GM12878 (cell line): ENCODE results near the gene SERPINB6. TPM values are rescaled to one million over a fixed set of nuclear protein-coding genes. Genes with fewer than 3 reads are reported as not detected.
"Not testable (repeated sequence)": the region's sequence is repeated elsewhere in the genome, so short reads cannot be mapped to it uniquely, and the experiment has no call there.

Experiments
- ATAC-seq: fragments of 200-7000 bp; cut with Tn5 transposase; 3 replicates; pipeline ENCODE4 v1.9.1; 2020; ENCODE audit warnings: mild to moderate bottlenecking, moderate library complexity
- BruUV-seq: library from RNA; stranded (reverse); fragments of 400-500 nt; replicated peaks from 2 replicates; lab custom pipeline; 2021; lab: Mats Ljungman, UMichigan
- CTCF ChIA-PET: fragments of 300-600 bp; sonication (Branson Sonifier 250); formaldehyde crosslinking; extraction: SDS; loops from one replicate; lab custom pipeline; 2021; ENCODE audit warnings: inconsistent platforms; lab: Yijun Ruan, JAX
- POLR2A ChIA-PET: fragments of 350-600 bp; formaldehyde crosslinking; extraction: SDS; loops from one replicate; lab custom pipeline; 2021; ENCODE audit warnings: inconsistent platforms; lab: Charles Lee
- RAD21 ChIA-PET: fragments of 300-600 bp; sonication (Branson Sonifier 250); formaldehyde crosslinking; loops from one replicate; lab custom pipeline; 2023; ENCODE audit warnings: antibody characterized with exemption; ENCODE audit not compliant: unreplicated experiment; lab: Charles Lee
- SMC1A ChIA-PET: fragments of 300-600 bp; sonication (Branson Sonifier 250); formaldehyde crosslinking; loops from one replicate; lab custom pipeline; 2023; ENCODE audit not compliant: unreplicated experiment, uncharacterized antibody; lab: Charles Lee
- DNase-seq: peaks from one replicate; pipeline ENCODE4 v3.0.0-alpha.2; 2011; ENCODE audit warnings: low read depth, low spot score
- FAIRE-seq: peaks from 3 replicates; lab custom pipeline; 2011; peaks lifted over from hg19 to GRCh38; lab: Jason Lieb, UNC
- H2AFZ ChIP-seq: 2 replicates; pipeline ENCODE4 v1.6.0; 2011; ENCODE audit warnings: low read depth, low read length, control low read depth; ENCODE audit not compliant: control insufficient read depth
- H3K27ac ChIP-seq: 2 replicates; pipeline ENCODE4 v1.5.1; 2011; ENCODE audit warnings: control low read depth; ENCODE audit not compliant: control insufficient read depth, insufficient read depth
- H3K27me3 ChIP-seq, 2 experiments: replicated peaks in 1 of 2; 2 replicates each; pipeline versions ENCODE4 v1.6.0 to v1.6.1; 2011; ENCODE audit warnings: low read length in 1 of 2; ENCODE audit not compliant: control insufficient read depth in 2 of 2, insufficient read depth in 2 of 2
- H3K36me3 ChIP-seq, 2 experiments: 2 replicates each; pipeline ENCODE4 v1.5.1; 2011; ENCODE audit warnings: low read length in 1 of 2; ENCODE audit not compliant: control insufficient read depth in 2 of 2, insufficient read depth in 2 of 2
- H3K4me1 ChIP-seq: 2 replicates; pipeline ENCODE4 v1.6.1; 2011; ENCODE audit warnings: mild to moderate bottlenecking, low read length, moderate library complexity, mixed read lengths; ENCODE audit not compliant: control insufficient read depth, insufficient read depth
- H3K4me2 ChIP-seq: 2 replicates; pipeline ENCODE4 v1.6.0; 2011; ENCODE audit warnings: control low read depth; ENCODE audit not compliant: control insufficient read depth, insufficient read depth
- H3K4me3 ChIP-seq: fragments of 200-600 bp; sonication (generic); 2 replicates; pipeline ENCODE4 v1.5.1; 2016
- H3K79me2 ChIP-seq: 2 replicates; pipeline ENCODE4 v1.6.0; 2011; ENCODE audit warnings: low read length; ENCODE audit not compliant: control insufficient read depth, insufficient read depth
- H3K9ac ChIP-seq: 2 replicates; pipeline ENCODE4 v1.8.0; 2011; ENCODE audit warnings: low read length, control low read depth, mixed read lengths; ENCODE audit not compliant: control insufficient read depth, insufficient read depth
- H3K9me3 ChIP-seq: replicated peaks from 3 replicates; pipeline ENCODE4 v1.5.1; 2011; ENCODE audit warnings: mild to moderate bottlenecking, low read length; ENCODE audit not compliant: control insufficient read depth, insufficient read depth
- H4K20me1 ChIP-seq: 2 replicates; pipeline ENCODE4 v1.6.0; 2011; ENCODE audit not compliant: control insufficient read depth, insufficient read depth
- BMI1 ChIP-seq: fragments of 450-650 bp; IDR thresholded peaks from 2 replicates; pipeline ENCODE4 v1.6.1; 2016; ENCODE audit warnings: mild to moderate bottlenecking, moderate library complexity, borderline replicate concordance
- LARP7 ChIP-seq: fragments of 450-650 bp; IDR thresholded peaks from 2 replicates; pipeline ENCODE4 v1.6.1; 2017; ENCODE audit warnings: mild to moderate bottlenecking
- MEF2B ChIP-seq: fragments of 450-650 bp; IDR thresholded peaks from 2 replicates; pipeline ENCODE4 v1.6.1; 2018; ENCODE audit warnings: mild to moderate bottlenecking, moderate library complexity; ENCODE audit not compliant: partially characterized antibody, poor library complexity, severe bottlenecking
- POLR2A ChIP-seq: IDR thresholded peaks from 2 replicates; pipeline ENCODE4 v1.6.1; 2011; ENCODE audit warnings: low read depth, mild to moderate bottlenecking, low read length
- POLR2AphosphoS5 ChIP-seq: IDR thresholded peaks from 2 replicates; pipeline ENCODE4 v1.6.1; 2011; ENCODE audit warnings: mild to moderate bottlenecking, low read length, inconsistent platforms
- WGBS: methylation state at CpG from one replicate; pipeline ENCODE4 v1.1.6; 2016; ENCODE audit warnings: low lambda C conversion rate; ENCODE audit not compliant: insufficient replicate concordance, insufficient coverage; ENCODE audit errors: missing lambda C conversion rate; 5-methylcytosine and 5-hydroxymethylcytosine counted together
- in situ Hi-C: fragments of 300-500 bp; cut with MboI; formaldehyde crosslinking; loops from 9 replicates; pipeline ENCODE4 v1.14.3; 2018; ENCODE audit warnings: mixed read lengths
- intact Hi-C: fragments of 100-400 bp; cut with micrococcal nuclease; formaldehyde crosslinking; loops from one replicate; pipeline ENCODE4 v1.14.2; 2022; ENCODE audit not compliant: unreplicated experiment
- polyA plus RNA-seq, 11 experiments: library from polyadenylated mRNA; depleted of rRNA in 4 of 11; unstranded in 6 of 11; stranded (reverse) in 5 of 11; fragments of >200 nt; fragmentation: Nextera tagmentation in 4 of 11; fragmentation: Illumina TruSeq in 1 of 11; extraction: Ambion mirVana in 4 of 11; extraction: Trizol in 1 of 11; gene quantifications; 1 replicate in 1 of 11; 2 replicates in 10 of 11; pipeline versions ENCODE4 v1.2.1 to v1.2.3, GENCODE V29; 2011 to 2016; ENCODE audit warnings: inconsistent platforms in 2 of 11, missing spikeins in 2 of 11, low read depth in 1 of 11
- total RNA-seq, 4 experiments: library from RNA; depleted of rRNA in 3 of 4; stranded (reverse); fragments of >200 nt in 3 of 4; fragmentation: Illumina TruSeq in 1 of 4; extraction: Trizol in 1 of 4; gene quantifications; 2 replicates each; pipeline versions ENCODE4 v1.2.1 to v1.2.3, GENCODE V29; 2013 to 2021
- TF ChIP-seq, protein P1 (sequence below): fragments of 450-650 bp; IDR thresholded peaks from 2 replicates; pipeline ENCODE4 v1.6.1; 2016; ENCODE audit warnings: mild to moderate bottlenecking, moderate library complexity, borderline replicate concordance
- TF ChIP-seq, protein P2 (sequence below): fragments of 450-650 bp; conservative IDR thresholded peaks from 2 replicates; pipeline ENCODE4 v1.6.1; 2017; ENCODE audit warnings: mild to moderate bottlenecking, moderate library complexity
- TF ChIP-seq, protein P3 (sequence below): fragments of 450-650 bp; IDR thresholded peaks from 2 replicates; pipeline ENCODE4 v1.6.1; 2017; ENCODE audit warnings: mild to moderate bottlenecking, moderate library complexity

The SERPINB6 gene
- total and polyA plus RNA-seq, 10 of the 15 experiments (the other 5 are each of a cell fraction or from before 2014, with no cell fraction given): 0.37 to 2.2 (median 0.68) TPM; not detected in 1

- DNase-seq, BruUV-seq, H3K27ac ChIP-seq, H3K27me3 ChIP-seq, H3K9me3 ChIP-seq, H2AFZ ChIP-seq, H3K36me3 ChIP-seq, FAIRE-seq, in situ Hi-C loops, intact Hi-C loops, H4K20me1 ChIP-seq: not testable (repeated sequence)
- WGBS: 16% methylated on average over 22 of the region's 27 CpGs
- H3K79me2 ChIP-seq: peaks cover 16% of the 10 kb centered on the region
- TF ChIP-seq, protein P1, sequence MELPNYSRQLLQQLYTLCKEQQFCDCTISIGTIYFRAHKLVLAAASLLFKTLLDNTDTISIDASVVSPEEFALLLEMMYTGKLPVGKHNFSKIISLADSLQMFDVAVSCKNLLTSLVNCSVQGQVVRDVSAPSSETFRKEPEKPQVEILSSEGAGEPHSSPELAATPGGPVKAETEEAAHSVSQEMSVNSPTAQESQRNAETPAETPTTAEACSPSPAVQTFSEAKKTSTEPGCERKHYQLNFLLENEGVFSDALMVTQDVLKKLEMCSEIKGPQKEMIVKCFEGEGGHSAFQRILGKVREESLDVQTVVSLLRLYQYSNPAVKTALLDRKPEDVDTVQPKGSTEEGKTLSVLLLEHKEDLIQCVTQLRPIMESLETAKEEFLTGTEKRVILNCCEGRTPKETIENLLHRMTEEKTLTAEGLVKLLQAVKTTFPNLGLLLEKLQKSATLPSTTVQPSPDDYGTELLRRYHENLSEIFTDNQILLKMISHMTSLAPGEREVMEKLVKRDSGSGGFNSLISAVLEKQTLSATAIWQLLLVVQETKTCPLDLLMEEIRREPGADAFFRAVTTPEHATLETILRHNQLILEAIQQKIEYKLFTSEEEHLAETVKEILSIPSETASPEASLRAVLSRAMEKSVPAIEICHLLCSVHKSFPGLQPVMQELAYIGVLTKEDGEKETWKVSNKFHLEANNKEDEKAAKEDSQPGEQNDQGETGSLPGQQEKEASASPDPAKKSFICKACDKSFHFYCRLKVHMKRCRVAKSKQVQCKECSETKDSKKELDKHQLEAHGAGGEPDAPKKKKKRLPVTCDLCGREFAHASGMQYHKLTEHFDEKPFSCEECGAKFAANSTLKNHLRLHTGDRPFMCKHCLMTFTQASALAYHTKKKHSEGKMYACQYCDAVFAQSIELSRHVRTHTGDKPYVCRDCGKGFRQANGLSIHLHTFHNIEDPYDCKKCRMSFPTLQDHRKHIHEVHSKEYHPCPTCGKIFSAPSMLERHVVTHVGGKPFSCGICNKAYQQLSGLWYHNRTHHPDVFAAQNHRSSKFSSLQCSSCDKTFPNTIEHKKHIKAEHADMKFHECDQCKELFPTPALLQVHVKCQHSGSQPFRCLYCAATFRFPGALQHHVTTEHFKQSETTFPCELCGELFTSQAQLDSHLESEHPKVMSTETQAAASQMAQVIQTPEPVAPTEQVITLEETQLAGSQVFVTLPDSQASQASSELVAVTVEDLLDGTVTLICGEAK: peak; percentile 14; the same call in 1 of the 2 replicates
- TF ChIP-seq MEF2B (peak; percentile 7), POLR2A (peak; percentile 41; the same call in 1 of the 2 replicates), BMI1 (peak; percentile 18; the same call in 1 of the 2 replicates), POLR2AphosphoS5 (peak; percentile 27; the same call in 1 of the 2 replicates), LARP7 (0 out of 2 replicates have a peak, but pooled peaks have one; percentile 38)
- TF ChIP-seq, protein P2, sequence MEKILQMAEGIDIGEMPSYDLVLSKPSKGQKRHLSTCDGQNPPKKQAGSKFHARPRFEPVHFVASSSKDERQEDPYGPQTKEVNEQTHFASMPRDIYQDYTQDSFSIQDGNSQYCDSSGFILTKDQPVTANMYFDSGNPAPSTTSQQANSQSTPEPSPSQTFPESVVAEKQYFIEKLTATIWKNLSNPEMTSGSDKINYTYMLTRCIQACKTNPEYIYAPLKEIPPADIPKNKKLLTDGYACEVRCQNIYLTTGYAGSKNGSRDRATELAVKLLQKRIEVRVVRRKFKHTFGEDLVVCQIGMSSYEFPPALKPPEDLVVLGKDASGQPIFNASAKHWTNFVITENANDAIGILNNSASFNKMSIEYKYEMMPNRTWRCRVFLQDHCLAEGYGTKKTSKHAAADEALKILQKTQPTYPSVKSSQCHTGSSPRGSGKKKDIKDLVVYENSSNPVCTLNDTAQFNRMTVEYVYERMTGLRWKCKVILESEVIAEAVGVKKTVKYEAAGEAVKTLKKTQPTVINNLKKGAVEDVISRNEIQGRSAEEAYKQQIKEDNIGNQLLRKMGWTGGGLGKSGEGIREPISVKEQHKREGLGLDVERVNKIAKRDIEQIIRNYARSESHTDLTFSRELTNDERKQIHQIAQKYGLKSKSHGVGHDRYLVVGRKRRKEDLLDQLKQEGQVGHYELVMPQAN: 0 out of 2 replicates have a peak, but pooled peaks have one; percentile 21
- TF ChIP-seq, protein P3, sequence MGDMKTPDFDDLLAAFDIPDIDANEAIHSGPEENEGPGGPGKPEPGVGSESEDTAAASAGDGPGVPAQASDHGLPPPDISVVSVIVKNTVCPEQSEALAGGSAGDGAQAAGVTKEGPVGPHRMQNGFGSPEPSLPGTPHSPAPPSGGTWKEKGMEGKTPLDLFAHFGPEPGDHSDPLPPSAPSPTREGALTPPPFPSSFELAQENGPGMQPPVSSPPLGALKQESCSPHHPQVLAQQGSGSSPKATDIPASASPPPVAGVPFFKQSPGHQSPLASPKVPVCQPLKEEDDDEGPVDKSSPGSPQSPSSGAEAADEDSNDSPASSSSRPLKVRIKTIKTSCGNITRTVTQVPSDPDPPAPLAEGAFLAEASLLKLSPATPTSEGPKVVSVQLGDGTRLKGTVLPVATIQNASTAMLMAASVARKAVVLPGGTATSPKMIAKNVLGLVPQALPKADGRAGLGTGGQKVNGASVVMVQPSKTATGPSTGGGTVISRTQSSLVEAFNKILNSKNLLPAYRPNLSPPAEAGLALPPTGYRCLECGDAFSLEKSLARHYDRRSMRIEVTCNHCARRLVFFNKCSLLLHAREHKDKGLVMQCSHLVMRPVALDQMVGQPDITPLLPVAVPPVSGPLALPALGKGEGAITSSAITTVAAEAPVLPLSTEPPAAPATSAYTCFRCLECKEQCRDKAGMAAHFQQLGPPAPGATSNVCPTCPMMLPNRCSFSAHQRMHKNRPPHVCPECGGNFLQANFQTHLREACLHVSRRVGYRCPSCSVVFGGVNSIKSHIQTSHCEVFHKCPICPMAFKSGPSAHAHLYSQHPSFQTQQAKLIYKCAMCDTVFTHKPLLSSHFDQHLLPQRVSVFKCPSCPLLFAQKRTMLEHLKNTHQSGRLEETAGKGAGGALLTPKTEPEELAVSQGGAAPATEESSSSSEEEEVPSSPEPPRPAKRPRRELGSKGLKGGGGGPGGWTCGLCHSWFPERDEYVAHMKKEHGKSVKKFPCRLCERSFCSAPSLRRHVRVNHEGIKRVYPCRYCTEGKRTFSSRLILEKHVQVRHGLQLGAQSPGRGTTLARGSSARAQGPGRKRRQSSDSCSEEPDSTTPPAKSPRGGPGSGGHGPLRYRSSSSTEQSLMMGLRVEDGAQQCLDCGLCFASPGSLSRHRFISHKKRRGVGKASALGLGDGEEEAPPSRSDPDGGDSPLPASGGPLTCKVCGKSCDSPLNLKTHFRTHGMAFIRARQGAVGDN: 0 out of 2 replicates have a peak, but pooled peaks have one; percentile 23
- ChIA-PET POLR2A (interaction anchor here (0.7 to 6.6 kb wide), 8 partner anchors 9 to 56 kb away, joined by 3 to 126 read pairs (median 4); no protein-coding TSS in a partner anchor), SMC1A (interaction anchor here (0.7 to 6.2 kb wide), 15 partner anchors 9 to 55 kb away, joined by 3 to 136 read pairs (median 7); no protein-coding TSS in a partner anchor), CTCF (interaction anchor here (0.8 to 5.0 kb wide), 10 partner anchors 9 to 87 kb away, joined by 3 to 43 read pairs (median 6); no protein-coding TSS in a partner anchor), RAD21 (interaction anchor here (0.6 to 6.1 kb wide), 7 partner anchors 26 to 56 kb away, joined by 3 to 64 read pairs (median 34); no protein-coding TSS in a partner anchor)
- peaks cover 29% of the 10 kb centered on the region for H3K4me1 ChIP-seq
- peak overlapping the region; percentile 77 for H3K4me2 ChIP-seq
- H3K9ac ChIP-seq: peak overlapping the region; percentile 61
- peak; percentile 2 for ATAC-seq
- H3K4me3 ChIP-seq: peak overlapping the region; percentile 57
Measured at GRCh38 chr6:2901645-2902502, 69.5 kb downstream of the SERPINB6 start.
